PC-3 (cell line): ENCODE data around the gene SPEM1. TPM values are rescaled to one million over a fixed set of nuclear protein-coding genes. Genes with fewer than 3 reads are reported as not detected.

Experiments
- ATAC-seq: fragments of 200-7000 bp; cut with Tn5 transposase; 2 replicates; pipeline ENCODE4 v1.9.1; 2020; ENCODE audit warnings: mild to moderate bottlenecking, moderate library complexity
- BruUV-seq: library from RNA; stranded (reverse); fragments of 400-500 nt; replicated peaks from 2 replicates; lab custom pipeline; 2021; lab: Mats Ljungman, UMichigan
- CTCF ChIA-PET: fragments of 300-600 bp; sonication (Branson Sonifier 250); formaldehyde crosslinking; loops from one replicate; lab custom pipeline; 2022; ENCODE audit warnings: antibody characterized with exemption; lab: Charles Lee
- POLR2A ChIA-PET: fragments of 300-600 bp; sonication (Branson Sonifier 250); formaldehyde crosslinking; loops from one replicate; lab custom pipeline; 2022; ENCODE audit warnings: antibody characterized with exemption; ENCODE audit not compliant: unreplicated experiment; lab: Charles Lee
- DNase-seq: peaks from one replicate; pipeline ENCODE4 v3.0.0-alpha.2; 2015
- H2AFZ ChIP-seq: fragments of 300-600 bp; sonication (generic); 2 replicates; pipeline ENCODE4 v1.6.0; 2016; ENCODE audit warnings: antibody characterized with exemption, low read length
- H3F3A ChIP-seq: fragments of 300-600 bp; sonication (generic); one replicate; pipeline ENCODE4 v1.6.0; 2017; ENCODE audit warnings: antibody characterized with exemption, low read length, control low read depth, mild to moderate bottlenecking; ENCODE audit not compliant: unreplicated experiment
- H3K27ac ChIP-seq: fragments of 300-600 bp; sonication (generic); 2 replicates; pipeline ENCODE4 v1.5.1; 2016; ENCODE audit warnings: mild to moderate bottlenecking, low read length
- H3K27me3 ChIP-seq: fragments of 300-600 bp; sonication (generic); 2 replicates; pipeline ENCODE4 v1.6.1; 2016; ENCODE audit warnings: low read length, mixed read lengths
- H3K36me3 ChIP-seq: fragments of 300-600 bp; sonication (generic); 2 replicates; pipeline ENCODE4 v1.6.1; 2016; ENCODE audit warnings: low read depth, mixed run types, low read length, mixed read lengths
- H3K4me1 ChIP-seq: fragments of 300-600 bp; sonication (generic); 2 replicates; pipeline ENCODE4 v1.5.1; 2016; ENCODE audit warnings: low read length; ENCODE audit not compliant: insufficient read depth
- H3K4me2 ChIP-seq: fragments of 300-600 bp; sonication (generic); 2 replicates; pipeline ENCODE4 v1.6.0; 2016; ENCODE audit warnings: low read length
- H3K4me3 ChIP-seq: fragments of 300-600 bp; sonication (generic); 2 replicates; pipeline ENCODE4 v1.5.1; 2016; ENCODE audit warnings: mild to moderate bottlenecking, low read length, mixed read lengths
- H3K79me2 ChIP-seq: fragments of 300-600 bp; sonication (generic); 2 replicates; pipeline ENCODE4 v1.6.1; 2017; ENCODE audit warnings: low read length, mixed read lengths
- H3K9ac ChIP-seq: fragments of 300-600 bp; sonication (generic); 2 replicates; pipeline ENCODE4 v1.6.0; 2016; ENCODE audit warnings: mild to moderate bottlenecking, low read length
- H3K9me2 ChIP-seq: fragments of 300-600 bp; sonication (generic); replicated peaks from 2 replicates; pipeline ENCODE4 v1.6.1; 2016; ENCODE audit warnings: mixed run types, low read length, mixed read lengths
- H3K9me3 ChIP-seq: fragments of 300-600 bp; sonication (generic); 2 replicates; pipeline ENCODE4 v1.6.1; 2016; ENCODE audit warnings: low read length, mixed read lengths
- H4K20me1 ChIP-seq: fragments of 300-600 bp; sonication (generic); 2 replicates; pipeline ENCODE4 v1.6.1; 2016; ENCODE audit warnings: low read length, mixed read lengths
- EZH2 ChIP-seq: fragments of 300-600 bp; sonication (generic); IDR thresholded peaks from one replicate; pipeline ENCODE4 v1.6.1; 2017; ENCODE audit warnings: antibody characterized with exemption, mild to moderate bottlenecking, low read length; ENCODE audit not compliant: unreplicated experiment
- EZH2phosphoT487 ChIP-seq: fragments of 300-600 bp; sonication (generic); IDR thresholded peaks from 2 replicates; pipeline ENCODE4 v1.6.1; 2018; ENCODE audit warnings: mild to moderate bottlenecking, antibody characterized with exemption, low read length, borderline replicate concordance
- intact Hi-C: fragments of 100-400 bp; cut with micrococcal nuclease; formaldehyde crosslinking; loops from 2 replicates; pipeline ENCODE4 v1.9.0; 2023
- total RNA-seq: library from RNA; depleted of rRNA; stranded (reverse); fragments of >200 nt; gene quantifications from 2 replicates; pipeline ENCODE4 v1.2.3, GENCODE V29; 2014
- TF ChIP-seq, protein P1 (sequence below): fragments of 300-600 bp; sonication (generic); conservative IDR thresholded peaks from 2 replicates; pipeline ENCODE4 v1.5.1; 2017; ENCODE audit warnings: antibody characterized with exemption, low read depth, mild to moderate bottlenecking, low read length

The SPEM1 gene
- total RNA-seq, 1 experiment from 2014 or later = not detected

DNA sequence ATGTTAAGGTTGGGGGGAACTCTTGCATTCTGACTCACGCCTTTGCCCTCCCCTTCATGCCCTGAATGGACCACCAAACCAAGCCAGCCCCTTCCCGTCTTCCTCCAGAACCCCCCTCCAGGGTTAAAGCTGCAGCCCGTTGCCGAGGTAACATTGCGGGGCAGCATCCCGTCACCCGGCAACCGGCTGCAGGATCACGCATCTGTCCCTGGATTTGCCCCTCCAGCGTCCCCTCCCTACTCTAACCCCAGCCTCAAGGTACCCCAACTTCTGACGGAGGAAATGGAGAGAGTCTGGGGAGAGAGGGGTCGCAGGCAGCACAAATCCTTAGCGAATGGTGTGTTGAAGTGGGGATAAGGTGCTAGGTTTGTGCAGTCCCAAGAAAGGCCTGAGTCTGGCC, 13.0 kb upstream of the SPEM1 start:
- TF ChIP-seq, protein P1, sequence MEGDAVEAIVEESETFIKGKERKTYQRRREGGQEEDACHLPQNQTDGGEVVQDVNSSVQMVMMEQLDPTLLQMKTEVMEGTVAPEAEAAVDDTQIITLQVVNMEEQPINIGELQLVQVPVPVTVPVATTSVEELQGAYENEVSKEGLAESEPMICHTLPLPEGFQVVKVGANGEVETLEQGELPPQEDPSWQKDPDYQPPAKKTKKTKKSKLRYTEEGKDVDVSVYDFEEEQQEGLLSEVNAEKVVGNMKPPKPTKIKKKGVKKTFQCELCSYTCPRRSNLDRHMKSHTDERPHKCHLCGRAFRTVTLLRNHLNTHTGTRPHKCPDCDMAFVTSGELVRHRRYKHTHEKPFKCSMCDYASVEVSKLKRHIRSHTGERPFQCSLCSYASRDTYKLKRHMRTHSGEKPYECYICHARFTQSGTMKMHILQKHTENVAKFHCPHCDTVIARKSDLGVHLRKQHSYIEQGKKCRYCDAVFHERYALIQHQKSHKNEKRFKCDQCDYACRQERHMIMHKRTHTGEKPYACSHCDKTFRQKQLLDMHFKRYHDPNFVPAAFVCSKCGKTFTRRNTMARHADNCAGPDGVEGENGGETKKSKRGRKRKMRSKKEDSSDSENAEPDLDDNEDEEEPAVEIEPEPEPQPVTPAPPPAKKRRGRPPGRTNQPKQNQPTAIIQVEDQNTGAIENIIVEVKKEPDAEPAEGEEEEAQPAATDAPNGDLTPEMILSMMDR = no peak
- TF ChIP-seq EZH2phosphoT487 = no peak
- TF ChIP-seq EZH2 = no peak
- Histone ChIP-seq H3K27me3 (no peaks in the 10 kb centered on the region), H3K36me3 (no peaks in the 10 kb centered on the region), H2AFZ (no peak overlapping the region), H3K9me2 (no peaks in the 10 kb centered on the region), H3F3A (no peaks in the 10 kb centered on the region), H3K27ac (no peak overlapping the region), H4K20me1 (no peaks in the 10 kb centered on the region), H3K9ac (no peak overlapping the region), H3K4me1 (peaks cover 9% of the 10 kb centered on the region), H3K79me2 (peaks cover 6% of the 10 kb centered on the region; the same call in 1 of the 2 replicates), H3K9me3 (no peaks in the 10 kb centered on the region), H3K4me3 (no peak overlapping the region), H3K4me2 (no peak overlapping the region)
- no TSS peak for BruUV-seq
- DNase-seq = no peak
- ChIA-PET CTCF (no interaction called here), POLR2A (interaction anchor here (0.7 kb wide), 1 partner anchor 618 kb away, joined by 3 read pairs; no protein-coding TSS in a partner anchor)
- no peak for ATAC-seq
- intact Hi-C loops = no loop called here

DNA sequence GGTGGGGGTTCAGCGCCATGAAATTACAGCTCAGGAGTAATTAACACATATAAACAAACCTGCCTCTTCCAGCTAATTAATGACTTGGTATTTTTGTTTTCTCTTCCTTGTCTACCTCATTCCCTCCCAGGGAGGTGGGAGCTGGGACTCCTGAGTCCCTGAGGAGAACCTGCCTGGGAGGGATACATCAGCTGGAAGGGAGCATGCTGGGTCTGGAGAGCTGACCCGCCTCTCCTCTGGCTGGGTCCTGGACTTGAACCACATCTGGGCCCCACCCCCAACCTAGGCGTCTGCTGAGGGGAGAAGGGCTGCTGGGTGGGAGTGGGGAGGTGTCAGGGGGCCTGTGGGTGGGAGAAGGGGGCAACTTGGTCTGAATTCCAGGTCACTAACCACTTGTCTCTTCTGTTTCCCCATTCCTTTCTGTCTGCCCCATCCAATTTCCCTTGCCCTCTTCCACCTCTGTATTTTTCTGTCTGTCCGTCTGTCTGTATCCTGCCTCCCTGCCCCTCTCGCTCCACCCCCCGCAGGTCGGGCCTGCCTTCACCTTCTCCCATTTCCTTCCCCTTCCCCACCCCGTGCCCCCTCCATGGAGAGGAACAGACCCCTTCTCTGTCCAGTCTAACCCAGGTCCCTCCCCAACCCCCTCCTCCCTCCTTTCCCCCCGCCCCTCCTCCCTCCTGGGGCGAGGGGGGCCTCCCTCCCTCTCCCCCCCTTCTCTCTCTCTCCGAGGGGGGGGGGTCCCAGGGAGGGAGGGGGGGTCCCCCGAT, 12.5 kb upstream of the SPEM1 start, which contains the start of gene NLGN2:
NLGN2 (plus strand) TSS at position 361 of the 767 bp plus-strand sequence. CDS start 411 bp downstream, outside the sequence.
- ATAC-seq (no peak), DNase-seq (no peak)
- Histone ChIP-seq H2AFZ (no peak within 1 kb of the TSS), H3K9ac (no peak within 1 kb of the TSS), H3K27me3 (no peaks in the 10 kb centered on the region), H3K79me2 (peaks cover 6% of the 10 kb centered on the region; the same call in 1 of the 2 replicates), H3K36me3 (no peaks in the 10 kb centered on the region), H3K9me2 (no peaks in the 10 kb centered on the region), H3K4me3 (no peak within 1 kb of the TSS), H3K4me2 (no peak within 1 kb of the TSS), H4K20me1 (no peaks in the 10 kb centered on the region), H3K9me3 (no peaks in the 10 kb centered on the region), H3K4me1 (peaks cover 9% of the 10 kb centered on the region), H3F3A (no peaks in the 10 kb centered on the region), H3K27ac (no peak within 1 kb of the TSS)
- TF ChIP-seq, protein P1 = no peak
- TF ChIP-seq EZH2phosphoT487 (no peak), EZH2 (no peak)
- ChIA-PET POLR2A (interaction anchor here (0.7 kb wide), 1 partner anchor 617 kb away, joined by 3 read pairs; no protein-coding TSS in a partner anchor), CTCF (no interaction called here)
- no TSS peak for BruUV-seq
- intact Hi-C loops = no loop called here

DNA sequence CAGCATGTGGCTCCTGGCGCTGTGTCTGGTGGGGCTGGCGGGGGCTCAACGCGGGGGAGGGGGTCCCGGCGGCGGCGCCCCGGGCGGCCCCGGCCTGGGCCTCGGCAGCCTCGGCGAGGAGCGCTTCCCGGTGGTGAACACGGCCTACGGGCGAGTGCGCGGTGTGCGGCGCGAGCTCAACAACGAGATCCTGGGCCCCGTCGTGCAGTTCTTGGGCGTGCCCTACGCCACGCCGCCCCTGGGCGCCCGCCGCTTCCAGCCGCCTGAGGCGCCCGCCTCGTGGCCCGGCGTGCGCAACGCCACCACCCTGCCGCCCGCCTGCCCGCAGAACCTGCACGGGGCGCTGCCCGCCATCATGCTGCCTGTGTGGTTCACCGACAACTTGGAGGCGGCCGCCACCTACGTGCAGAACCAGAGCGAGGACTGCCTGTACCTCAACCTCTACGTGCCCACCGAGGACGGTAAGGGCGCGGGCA, 11.8 kb upstream of the SPEM1 start:
- no peak for DNase-seq
- Histone ChIP-seq H3K27me3 (no peaks in the 10 kb centered on the region), H3K4me1 (peaks cover 4% of the 10 kb centered on the region; the same call in 1 of the 2 replicates), H3K9me2 (no peaks in the 10 kb centered on the region), H3F3A (no peaks in the 10 kb centered on the region), H4K20me1 (no peaks in the 10 kb centered on the region), H3K9ac (no peak overlapping the region), H2AFZ (no peak overlapping the region), H3K79me2 (no peaks in the 10 kb centered on the region), H3K36me3 (no peaks in the 10 kb centered on the region), H3K4me3 (no peak overlapping the region), H3K9me3 (no peaks in the 10 kb centered on the region), H3K4me2 (no peak overlapping the region), H3K27ac (no peak overlapping the region)
- intact Hi-C loops = no loop called here
- no peak for ATAC-seq
- ChIA-PET POLR2A (no interaction called here), CTCF (no interaction called here)
- no TSS peak for BruUV-seq
- TF ChIP-seq, protein P1 = no peak
- TF ChIP-seq EZH2 (no peak), EZH2phosphoT487 (no peak)
